GM12873 (cell line): ENCODE results near the gene HS3ST6.

Experiments used
- CTCF ChIP-seq: IDR thresholded peaks from 2 replicates; pipeline ENCODE4 v1.5.1; 2012; ENCODE audit warnings: low read depth, mild to moderate bottlenecking, moderate library complexity, low read length, control low read depth; ENCODE audit not compliant: insufficient read depth; ENCODE audit errors: missing control alignments

Gene HS3ST6

DNA sequence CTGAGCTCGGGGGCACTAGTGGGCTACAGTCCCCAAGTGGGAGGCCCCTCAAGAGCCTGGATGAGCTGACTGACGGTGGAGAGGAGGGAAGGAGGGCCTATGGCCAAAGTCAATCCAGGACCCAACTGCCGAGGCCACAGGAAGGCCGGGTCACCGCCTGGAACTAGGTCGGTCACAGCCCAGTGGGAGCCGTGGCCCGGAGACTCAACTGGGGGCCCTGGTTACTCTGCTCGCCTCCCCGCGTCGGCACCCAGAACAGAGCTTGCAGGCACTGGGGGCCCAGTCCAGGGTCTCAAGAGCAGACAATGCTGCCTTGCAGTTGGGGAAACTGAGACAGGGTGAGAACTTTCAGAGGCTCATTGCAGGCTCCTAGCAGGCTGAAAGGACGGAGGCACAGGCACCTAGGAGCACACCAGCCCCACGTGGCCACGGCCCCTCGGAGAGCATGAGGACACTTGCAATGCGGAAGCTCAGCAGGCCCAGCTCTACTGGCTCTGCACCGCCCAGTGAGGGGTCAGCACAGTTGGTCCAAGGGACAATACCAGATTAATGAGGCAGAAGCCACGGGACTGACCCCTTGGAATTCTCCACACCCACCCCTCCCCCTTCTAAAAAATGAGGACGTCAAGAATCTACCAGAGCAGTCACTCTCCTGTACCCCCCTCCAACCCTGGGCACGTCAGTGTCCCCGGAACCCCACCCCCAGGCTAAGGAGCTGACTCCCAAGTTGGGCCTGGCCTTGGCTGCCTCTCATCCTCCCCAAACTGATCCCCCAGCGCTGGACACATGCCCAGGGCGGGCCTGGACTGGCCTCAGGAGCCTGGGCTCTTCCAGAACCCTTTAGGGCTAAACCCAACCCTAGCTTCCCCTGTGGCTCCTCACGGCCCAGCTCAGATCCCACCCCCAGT, 2.2 kb downstream of the HS3ST6 start:
- TF ChIP-seq CTCF: no peak

DNA sequence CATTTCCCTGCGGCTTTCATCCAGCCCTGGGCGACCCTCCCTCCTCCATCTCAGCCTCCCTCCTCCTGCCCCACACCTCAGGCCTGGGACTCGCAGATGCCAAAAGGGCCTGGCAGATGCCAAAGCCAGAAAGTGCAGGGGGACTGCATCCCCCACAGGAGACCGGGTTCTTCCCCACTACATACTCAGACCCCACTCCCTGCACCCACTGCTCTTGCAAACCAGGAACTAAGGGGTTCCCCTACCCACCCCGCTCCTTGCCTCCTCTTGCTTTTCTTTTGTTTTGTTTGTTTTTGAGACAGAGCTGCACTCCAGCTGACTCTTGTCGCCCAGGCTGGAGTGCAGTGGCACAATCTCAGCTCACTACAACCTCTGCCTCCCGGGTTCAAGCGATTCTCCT, 3.2 kb downstream of the HS3ST6 start:
- TF ChIP-seq CTCF: no peak

GRCh38 chr16:1914084-1914608, 4.1 kb downstream of the HS3ST6 start:
- TF ChIP-seq CTCF: no peak

GRCh38 chr16:1913327-1914083, 4.7 kb downstream of the HS3ST6 start:
- no peak for TF ChIP-seq CTCF

DNA sequence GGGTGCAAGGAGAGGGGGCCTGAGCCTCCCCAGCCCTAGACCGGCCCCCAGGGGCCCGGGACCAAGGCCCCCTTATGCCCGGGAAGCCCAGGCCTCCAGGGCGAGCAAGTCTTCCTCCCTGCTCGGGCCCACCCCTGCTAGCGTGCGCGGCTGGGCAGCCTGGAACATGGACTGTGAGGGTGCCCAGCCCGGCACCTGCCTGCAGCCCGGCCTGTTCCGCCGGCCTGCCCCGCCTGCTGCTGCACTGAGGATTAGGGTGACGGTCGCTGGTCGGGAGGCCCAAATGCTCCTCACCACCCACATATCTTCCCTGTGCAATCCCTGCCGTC, 6.0 kb downstream of the HS3ST6 start:
- TF ChIP-seq CTCF: no peak

DNA sequence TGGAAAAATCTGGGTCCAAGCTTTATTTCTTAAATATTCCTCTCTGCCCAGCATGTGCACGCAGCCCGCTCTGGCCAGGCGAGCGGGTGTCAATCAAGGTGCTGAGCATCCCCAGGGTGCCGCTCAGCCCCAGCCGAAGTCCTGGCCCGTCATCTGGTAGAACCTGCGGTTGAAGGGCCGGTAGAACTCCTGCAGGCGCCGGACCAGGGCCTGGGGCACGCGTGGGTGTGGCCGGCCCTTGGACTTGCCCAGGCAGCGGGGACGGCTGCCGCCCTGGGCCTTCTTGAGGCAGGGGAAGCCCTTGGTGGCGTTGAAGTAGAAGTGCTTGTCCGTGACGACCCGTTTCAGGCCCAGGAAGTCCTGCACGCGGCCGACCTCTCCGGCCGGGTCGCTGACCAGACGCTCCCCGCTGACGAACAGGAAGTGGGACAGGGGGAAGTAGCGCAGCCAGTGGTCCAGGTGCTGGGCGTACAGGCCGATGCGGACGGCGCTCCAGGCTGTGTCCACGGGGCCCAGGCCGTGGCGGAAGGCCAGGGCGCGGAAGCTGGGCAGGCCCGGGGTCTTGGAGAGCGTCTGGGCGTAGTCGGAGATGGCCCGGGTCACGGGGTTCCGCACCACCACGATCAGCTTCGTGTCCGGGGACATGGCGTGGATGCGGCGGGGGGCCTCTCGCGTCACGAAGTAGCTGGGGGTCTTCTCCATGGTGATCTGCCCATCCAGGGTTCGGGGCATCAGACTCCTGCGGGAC, 6.6 kb downstream of the HS3ST6 start:
- no peak for TF ChIP-seq CTCF

GRCh38 chr16:1909561-1910231, 8.5 kb downstream of the HS3ST6 start:
- no peak for TF ChIP-seq CTCF
